ENCODE results near the gene KSR2. TPM values are rescaled to one million over a fixed set of nuclear protein-coding genes. Genes with fewer than 3 reads are reported as not detected.

KSR2 gene
- total RNA-seq, 1 experiment from 2014 or later, result 0.15 TPM

- CTCF ChIA-PET, result no interaction called here
- intact Hi-C loops (cut with micrococcal nuclease; ENCODE audit: unreplicated experiment), result no loop called here
- in situ Hi-C loops (cut with HindIII; ENCODE audit: low pct_unique_long_range_greater_than_20kb, low sequenced_read_pairs), result no loop called here
- Histone ChIP-seq H3K36me3 (ENCODE audit: control insufficient read depth, insufficient read depth, low read length) (no peaks in the 10 kb centered on the region), H3K9me3 (ENCODE audit: control insufficient read depth, insufficient read depth, low read depth, low read length) (no peaks in the 10 kb centered on the region), H3K27me3 (ENCODE audit: control insufficient read depth, insufficient read depth, low read length) (no peaks in the 10 kb centered on the region), H3K27ac (ENCODE audit: low read length) (no peak overlapping the region), H3K4me1 (ENCODE audit: control insufficient read depth, insufficient read depth, low read length) (no peaks in the 10 kb centered on the region), H3K4me3 (ENCODE audit: low read depth in 2 of 2, low read length in 2 of 2) (no peak overlapping the region)
- POLR2A ChIA-PET, result no interaction called here
- no TSS peak for BruUV-seq (replicated peaks)
- ATAC-seq (no peak), DNase-seq (ENCODE audit: low read depth, low spot score) (no peak)
- TF ChIP-seq POLR2AphosphoS5 (IDR thresholded peaks at IDR 0.05; ENCODE audit: low read depth, low read length) (no peak), TCF7L2 (IDR thresholded peaks at IDR 0.05; ENCODE audit: low read depth, low read length) (no peak), CTCF (IDR thresholded peaks at IDR 0.05) (no peak), SIN3A (IDR thresholded peaks at IDR 0.05; ENCODE audit: borderline replicate concordance, insufficient read depth, low read depth, low read length) (no peak)
- TF ChIP-seq, protein P1, sequence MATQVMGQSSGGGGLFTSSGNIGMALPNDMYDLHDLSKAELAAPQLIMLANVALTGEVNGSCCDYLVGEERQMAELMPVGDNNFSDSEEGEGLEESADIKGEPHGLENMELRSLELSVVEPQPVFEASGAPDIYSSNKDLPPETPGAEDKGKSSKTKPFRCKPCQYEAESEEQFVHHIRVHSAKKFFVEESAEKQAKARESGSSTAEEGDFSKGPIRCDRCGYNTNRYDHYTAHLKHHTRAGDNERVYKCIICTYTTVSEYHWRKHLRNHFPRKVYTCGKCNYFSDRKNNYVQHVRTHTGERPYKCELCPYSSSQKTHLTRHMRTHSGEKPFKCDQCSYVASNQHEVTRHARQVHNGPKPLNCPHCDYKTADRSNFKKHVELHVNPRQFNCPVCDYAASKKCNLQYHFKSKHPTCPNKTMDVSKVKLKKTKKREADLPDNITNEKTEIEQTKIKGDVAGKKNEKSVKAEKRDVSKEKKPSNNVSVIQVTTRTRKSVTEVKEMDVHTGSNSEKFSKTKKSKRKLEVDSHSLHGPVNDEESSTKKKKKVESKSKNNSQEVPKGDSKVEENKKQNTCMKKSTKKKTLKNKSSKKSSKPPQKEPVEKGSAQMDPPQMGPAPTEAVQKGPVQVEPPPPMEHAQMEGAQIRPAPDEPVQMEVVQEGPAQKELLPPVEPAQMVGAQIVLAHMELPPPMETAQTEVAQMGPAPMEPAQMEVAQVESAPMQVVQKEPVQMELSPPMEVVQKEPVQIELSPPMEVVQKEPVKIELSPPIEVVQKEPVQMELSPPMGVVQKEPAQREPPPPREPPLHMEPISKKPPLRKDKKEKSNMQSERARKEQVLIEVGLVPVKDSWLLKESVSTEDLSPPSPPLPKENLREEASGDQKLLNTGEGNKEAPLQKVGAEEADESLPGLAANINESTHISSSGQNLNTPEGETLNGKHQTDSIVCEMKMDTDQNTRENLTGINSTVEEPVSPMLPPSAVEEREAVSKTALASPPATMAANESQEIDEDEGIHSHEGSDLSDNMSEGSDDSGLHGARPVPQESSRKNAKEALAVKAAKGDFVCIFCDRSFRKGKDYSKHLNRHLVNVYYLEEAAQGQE (IDR thresholded peaks at IDR 0.05; ENCODE audit: insufficient read depth in 1 of 2, low read depth in 2 of 2, low read length in 1 of 2), result no peak
These were observed 461.2 kb downstream of the KSR2 start for GRCh38 chr12:117507548-117507947.

DNA sequence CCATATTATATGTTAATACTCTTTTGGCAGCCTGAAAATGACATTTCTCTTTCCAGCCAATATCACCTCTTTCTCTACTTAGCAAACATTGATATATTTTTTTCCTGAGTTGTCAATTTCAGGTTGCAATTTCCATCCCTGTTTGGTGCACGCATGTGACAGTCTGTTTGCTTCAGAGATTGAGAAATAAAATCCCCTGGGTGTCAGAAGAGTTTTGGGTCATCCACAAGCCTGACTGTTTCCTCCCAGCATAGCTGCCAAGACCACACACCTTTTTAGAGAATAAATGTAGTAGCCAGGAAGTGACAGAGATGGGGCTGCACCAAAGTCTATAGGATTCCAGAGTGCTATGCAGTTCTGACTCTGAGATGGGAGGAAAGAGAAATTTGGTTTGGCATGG lies 462.5 kb downstream of the KSR2 start:
- Histone ChIP-seq H3K27me3 (ENCODE audit: control insufficient read depth, insufficient read depth, low read length) (no peaks in the 10 kb centered on the region), H3K4me1 (ENCODE audit: control insufficient read depth, insufficient read depth, low read length) (no peaks in the 10 kb centered on the region), H3K9me3 (ENCODE audit: control insufficient read depth, insufficient read depth, low read depth, low read length) (no peaks in the 10 kb centered on the region), H3K36me3 (ENCODE audit: control insufficient read depth, insufficient read depth, low read length) (no peaks in the 10 kb centered on the region), H3K4me3 (ENCODE audit: low read depth in 2 of 2, low read length in 2 of 2) (no peak overlapping the region), H3K27ac (ENCODE audit: low read length) (no peak overlapping the region)
- DNase-seq (ENCODE audit: low read depth, low spot score) (no peak), ATAC-seq (no peak)
- no TSS peak for BruUV-seq (replicated peaks)
- POLR2A ChIA-PET, result no interaction called here
- TF ChIP-seq POLR2AphosphoS5 (IDR thresholded peaks at IDR 0.05; ENCODE audit: low read depth, low read length) (no peak), TCF7L2 (IDR thresholded peaks at IDR 0.05; ENCODE audit: low read depth, low read length) (no peak), CTCF (IDR thresholded peaks at IDR 0.05) (no peak), SIN3A (IDR thresholded peaks at IDR 0.05; ENCODE audit: borderline replicate concordance, insufficient read depth, low read depth, low read length) (no peak)
- TF ChIP-seq, protein P1 (IDR thresholded peaks at IDR 0.05; ENCODE audit: insufficient read depth in 1 of 2, low read depth in 2 of 2, low read length in 1 of 2), result no peak
- CTCF ChIA-PET, result no interaction called here
- intact Hi-C loops (cut with micrococcal nuclease; ENCODE audit: unreplicated experiment) (no loop called here), in situ Hi-C loops (cut with HindIII; ENCODE audit: low pct_unique_long_range_greater_than_20kb, low sequenced_read_pairs) (no loop called here)
